Measurements from ENCODE around the gene TRMT11.

The TRMT11 gene

GRCh38 chr6:125955973-125956372, 30.4 kb upstream of the TRMT11 start:
- Histone ChIP-seq H2AFZ (ENCODE audit: low read length) (no peak overlapping the region), H3K9ac (ENCODE audit: low read length) (peak overlapping the region; percentile 64), H3K9me2 (ENCODE audit: low read depth, low read length) (no peaks in the 10 kb centered on the region), H3K36me3 (ENCODE audit: insufficient read depth, low read length) (peaks cover 3% of the 10 kb centered on the region; the same call in 1 of the 2 replicates), H4K20me1 (ENCODE audit: insufficient read depth, low read length) (no peaks in the 10 kb centered on the region), H3K4me2 (ENCODE audit: low read length) (peak overlapping the region; percentile 89), H3K79me2 (ENCODE audit: insufficient read depth, low read length) (peaks cover 17% of the 10 kb centered on the region; the same call in 1 of the 2 replicates), H3K9me3 (ENCODE audit: low read length) (peaks cover 12% of the 10 kb centered on the region; the same call in 1 of the 2 replicates), H3K4me3 (ENCODE audit: low read depth, low read length, poor library complexity, severe bottlenecking) (peak overlapping the region; percentile 80), H3K4me1 (ENCODE audit: insufficient read depth, low read length, severe bottlenecking) (peaks cover 43% of the 10 kb centered on the region), H3K27me3 (ENCODE audit: insufficient read depth, low read length) (no peaks in the 10 kb centered on the region), H3K27ac (ENCODE audit: low read depth, low read length, poor library complexity, severe bottlenecking) (no peak overlapping the region), H3F3A (ENCODE audit: insufficient read depth, low read length) (no peaks in the 10 kb centered on the region)
- TF ChIP-seq EZH2 (IDR thresholded peaks at IDR 0.05; ENCODE audit: borderline replicate concordance, low read length): no peak
- TF ChIP-seq, protein P1, sequence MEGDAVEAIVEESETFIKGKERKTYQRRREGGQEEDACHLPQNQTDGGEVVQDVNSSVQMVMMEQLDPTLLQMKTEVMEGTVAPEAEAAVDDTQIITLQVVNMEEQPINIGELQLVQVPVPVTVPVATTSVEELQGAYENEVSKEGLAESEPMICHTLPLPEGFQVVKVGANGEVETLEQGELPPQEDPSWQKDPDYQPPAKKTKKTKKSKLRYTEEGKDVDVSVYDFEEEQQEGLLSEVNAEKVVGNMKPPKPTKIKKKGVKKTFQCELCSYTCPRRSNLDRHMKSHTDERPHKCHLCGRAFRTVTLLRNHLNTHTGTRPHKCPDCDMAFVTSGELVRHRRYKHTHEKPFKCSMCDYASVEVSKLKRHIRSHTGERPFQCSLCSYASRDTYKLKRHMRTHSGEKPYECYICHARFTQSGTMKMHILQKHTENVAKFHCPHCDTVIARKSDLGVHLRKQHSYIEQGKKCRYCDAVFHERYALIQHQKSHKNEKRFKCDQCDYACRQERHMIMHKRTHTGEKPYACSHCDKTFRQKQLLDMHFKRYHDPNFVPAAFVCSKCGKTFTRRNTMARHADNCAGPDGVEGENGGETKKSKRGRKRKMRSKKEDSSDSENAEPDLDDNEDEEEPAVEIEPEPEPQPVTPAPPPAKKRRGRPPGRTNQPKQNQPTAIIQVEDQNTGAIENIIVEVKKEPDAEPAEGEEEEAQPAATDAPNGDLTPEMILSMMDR (IDR thresholded peaks at IDR 0.05; ENCODE audit: low read length): no peak

GRCh38 chr6:125956506-125957390, 29.6 kb upstream of the TRMT11 start, which contains the start of gene HINT3:
HINT3 (plus strand) TSS chr6:125956770; CDS start chr6:125956978, 208 bp downstream.
- H3K36me3 ChIP-seq (ENCODE audit: insufficient read depth, low read length): peaks cover 3% of the 10 kb centered on the region; the same call in 1 of the 2 replicates
- peaks cover 9% of the 10 kb centered on the region; the same call in 1 of the 2 replicates for H3K9me3 ChIP-seq (ENCODE audit: low read length)
- no peaks in the 10 kb centered on the region for H3K9me2 ChIP-seq (ENCODE audit: low read depth, low read length)
- H3K27me3 ChIP-seq (ENCODE audit: insufficient read depth, low read length): no peaks in the 10 kb centered on the region
- H3K4me3 ChIP-seq (ENCODE audit: low read depth, low read length, poor library complexity, severe bottlenecking): peak within 1 kb of the TSS; percentile 80
- H4K20me1 ChIP-seq (ENCODE audit: insufficient read depth, low read length): no peaks in the 10 kb centered on the region
- peak within 1 kb of the TSS; percentile 67 for H3K27ac ChIP-seq (ENCODE audit: low read depth, low read length, poor library complexity, severe bottlenecking)
- no peaks in the 10 kb centered on the region for H3F3A ChIP-seq (ENCODE audit: insufficient read depth, low read length)
- TF ChIP-seq, protein P1 (IDR thresholded peaks at IDR 0.05; ENCODE audit: low read length): peak; percentile 97
- TF ChIP-seq EZH2 (IDR thresholded peaks at IDR 0.05; ENCODE audit: borderline replicate concordance, low read length): no peak
- H2AFZ ChIP-seq (ENCODE audit: low read length): peak within 1 kb of the TSS; percentile 19; the same call in 1 of the 2 replicates
- H3K79me2 ChIP-seq (ENCODE audit: insufficient read depth, low read length): peaks cover 17% of the 10 kb centered on the region; the same call in 1 of the 2 replicates
- H3K4me2 ChIP-seq (ENCODE audit: low read length): peak within 1 kb of the TSS; percentile 89
- H3K4me1 ChIP-seq (ENCODE audit: insufficient read depth, low read length, severe bottlenecking): peaks cover 43% of the 10 kb centered on the region
- H3K9ac ChIP-seq (ENCODE audit: low read length): peak within 1 kb of the TSS; percentile 87

GRCh38 chr6:125957391-125957693, 29.0 kb upstream of the TRMT11 start:
- TF ChIP-seq, protein P1 (IDR thresholded peaks at IDR 0.05; ENCODE audit: low read length): no peak
- TF ChIP-seq EZH2 (IDR thresholded peaks at IDR 0.05; ENCODE audit: borderline replicate concordance, low read length): no peak
- H4K20me1 ChIP-seq (ENCODE audit: insufficient read depth, low read length): no peaks in the 10 kb centered on the region
- peak overlapping the region; percentile 87 for H3K9ac ChIP-seq (ENCODE audit: low read length)
- H3K4me1 ChIP-seq (ENCODE audit: insufficient read depth, low read length, severe bottlenecking): peaks cover 43% of the 10 kb centered on the region
- peak overlapping the region; percentile 80 for H3K4me3 ChIP-seq (ENCODE audit: low read depth, low read length, poor library complexity, severe bottlenecking)
- H3K36me3 ChIP-seq (ENCODE audit: insufficient read depth, low read length): peaks cover 3% of the 10 kb centered on the region; the same call in 1 of the 2 replicates
- no peaks in the 10 kb centered on the region for H3F3A ChIP-seq (ENCODE audit: insufficient read depth, low read length)
- H3K79me2 ChIP-seq (ENCODE audit: insufficient read depth, low read length): peaks cover 17% of the 10 kb centered on the region; the same call in 1 of the 2 replicates
- H3K9me3 ChIP-seq (ENCODE audit: low read length): peaks cover 7% of the 10 kb centered on the region; the same call in 1 of the 2 replicates
- no peak overlapping the region for H2AFZ ChIP-seq (ENCODE audit: low read length)
- H3K27ac ChIP-seq (ENCODE audit: low read depth, low read length, poor library complexity, severe bottlenecking): peak overlapping the region; percentile 67
- H3K9me2 ChIP-seq (ENCODE audit: low read depth, low read length): no peaks in the 10 kb centered on the region
- H3K27me3 ChIP-seq (ENCODE audit: insufficient read depth, low read length): no peaks in the 10 kb centered on the region
- H3K4me2 ChIP-seq (ENCODE audit: low read length): peak overlapping the region; percentile 89
